Liver (tissue), 9 donors: ENCODE measurements around the gene HTR3E. TPM values are rescaled to one million over a fixed set of nuclear protein-coding genes. Genes with fewer than 3 reads are reported as not detected.

Experiments used
- DNase-seq: peaks from one replicate; pipeline ENCODE4 v3.0.0-alpha.2; 2017; ENCODE audit warnings: low spot score
- H3K27ac ChIP-seq, 2 donors: one replicate each; pipeline ENCODE4 v1.7.0; 2013; ENCODE audit warnings: inconsistent platforms in 2 of 2, low read length in 2 of 2, control low read depth in 1 of 2, low read depth in 1 of 2, mild to moderate bottlenecking in 1 of 2
- H3K27me3 ChIP-seq, 4 donors: one replicate each; pipeline versions ENCODE4 v1.6.1 to v1.7.0; 2013; ENCODE audit warnings: low read length in 3 of 4, inconsistent platforms in 1 of 4, mild to moderate bottlenecking in 1 of 4, moderate library complexity in 1 of 4; ENCODE audit not compliant: control insufficient read depth in 4 of 4, insufficient read depth in 4 of 4
- H3K36me3 ChIP-seq, 4 donors: one replicate each; pipeline versions ENCODE4 v1.6.1 to v1.7.0; 2013; ENCODE audit warnings: low read length in 3 of 4, mild to moderate bottlenecking in 3 of 4, low read depth in 1 of 4, moderate library complexity in 1 of 4; ENCODE audit not compliant: control insufficient read depth in 4 of 4, insufficient read depth in 3 of 4
- H3K4me1 ChIP-seq, 4 donors: one replicate each; pipeline versions ENCODE4 v1.6.1 to v1.7.0; 2013; ENCODE audit warnings: low read length in 3 of 4, mild to moderate bottlenecking in 3 of 4, moderate library complexity in 1 of 4; ENCODE audit not compliant: control insufficient read depth in 4 of 4, insufficient read depth in 4 of 4
- H3K4me3 ChIP-seq, 3 donors: one replicate each; pipeline versions ENCODE4 v1.6.1 to v1.7.0; 2013; ENCODE audit warnings: low read length in 3 of 3, control low read depth in 1 of 3, low read depth in 1 of 3, mild to moderate bottlenecking in 1 of 3
- H3K9ac ChIP-seq, 2 donors: one replicate each; pipeline ENCODE4 v1.7.0; 2013; ENCODE audit warnings: low read length in 2 of 2, mild to moderate bottlenecking in 2 of 2, moderate library complexity in 2 of 2, control low read depth in 1 of 2, low read depth in 1 of 2
- H3K9me3 ChIP-seq, 4 donors: one replicate each; pipeline versions ENCODE4 v1.6.1 to v1.7.0; 2013; ENCODE audit warnings: low read length in 3 of 4; ENCODE audit not compliant: control insufficient read depth in 4 of 4
- ATF3 ChIP-seq: IDR thresholded peaks from 2 replicates; pipeline ENCODE4 v1.6.1; 2016; ENCODE audit warnings: antibody characterized with exemption
- CTCF ChIP-seq: fragments of 150-350 bp; IDR thresholded peaks from 2 replicates; pipeline ENCODE4 v1.5.1; 2017; ENCODE audit warnings: improper control_type of control experiment, low read depth, low read length; ENCODE audit not compliant: missing input control
- EGR1 ChIP-seq, 2 donors: IDR thresholded peaks; 2 replicates each; pipeline ENCODE4 v1.6.1; 2016 to 2018; ENCODE audit warnings: antibody characterized with exemption in 2 of 2, low read depth in 2 of 2
- FOXA1 ChIP-seq: IDR thresholded peaks from 2 replicates; pipeline ENCODE4 v1.6.1; 2016; ENCODE audit warnings: antibody characterized with exemption
- FOXA2 ChIP-seq: IDR thresholded peaks from 2 replicates; pipeline ENCODE4 v1.6.1; 2016; ENCODE audit warnings: antibody characterized with exemption
- GABPA ChIP-seq, 2 donors: IDR thresholded peaks in 1 of 2; conservative IDR thresholded peaks in 1 of 2; 2 replicates each; pipeline ENCODE4 v1.6.1; 2016; ENCODE audit warnings: antibody characterized with exemption in 2 of 2, mild to moderate bottlenecking in 1 of 2, moderate library complexity in 1 of 2
- JUND ChIP-seq, 2 donors: IDR thresholded peaks; 2 replicates each; pipeline ENCODE4 v1.6.1; 2016; ENCODE audit warnings: antibody characterized with exemption in 2 of 2
- MAX ChIP-seq: IDR thresholded peaks from 2 replicates; pipeline ENCODE4 v1.6.1; 2016; ENCODE audit warnings: antibody characterized with exemption
- NR2F2 ChIP-seq: IDR thresholded peaks from 2 replicates; pipeline ENCODE4 v1.6.1; 2016; ENCODE audit warnings: antibody characterized with exemption
- RXRA ChIP-seq, 2 donors: IDR thresholded peaks; 2 replicates each; pipeline ENCODE4 v1.6.1; 2017 to 2018; ENCODE audit warnings: antibody characterized with exemption in 2 of 2, mild to moderate bottlenecking in 1 of 2
- SP1 ChIP-seq: IDR thresholded peaks from 2 replicates; pipeline ENCODE4 v1.6.1; 2018; ENCODE audit warnings: antibody characterized with exemption, mild to moderate bottlenecking
- TAF1 ChIP-seq: conservative IDR thresholded peaks from 2 replicates; pipeline ENCODE4 v1.6.1; 2016; ENCODE audit warnings: antibody characterized with exemption, mild to moderate bottlenecking
- YY1 ChIP-seq: IDR thresholded peaks from 2 replicates; pipeline ENCODE4 v1.6.1; 2016; ENCODE audit warnings: antibody characterized with exemption, mild to moderate bottlenecking
- ZBTB33 ChIP-seq: IDR thresholded peaks from 2 replicates; pipeline ENCODE4 v1.6.1; 2016; ENCODE audit warnings: antibody characterized with exemption
- WGBS: extraction: QIAGEN DNeasy Blood & Tissue Kit; methylation state at CpG from one replicate; pipeline ENCODE4 v1.1.7; 2013; 5-methylcytosine and 5-hydroxymethylcytosine counted together
- polyA plus RNA-seq, 2 donors: library from polyadenylated mRNA; stranded (reverse) in 1 of 2; unstranded in 1 of 2; fragments of 200-250 nt in 1 of 2; fragments of >200 nt in 1 of 2; fragmentation: Nextera tagmentation in 1 of 2; extraction: Ambion mirVana in 1 of 2; gene quantifications; one replicate each; pipeline versions ENCODE4 v1.2.1 to v1.2.3, GENCODE V29; 2013 to 2015
- total RNA-seq, 2 donors: library from RNA; depleted of rRNA; stranded (reverse); fragments of >200 nt; gene quantifications; one replicate each; pipeline ENCODE4 v1.2.3, GENCODE V29; 2014
- TF ChIP-seq, protein P1 (sequence below): IDR thresholded peaks from 2 replicates; pipeline ENCODE4 v1.6.1; 2016; ENCODE audit warnings: antibody characterized with exemption, mild to moderate bottlenecking
- donor health status: healthy.
- donor health status: healthy.
- donor health status: healthy.
- donor health status: healthy.
- donor health status: healthy.

Gene HTR3E
- total and polyA plus RNA-seq, 4 donors: not detected

DNA sequence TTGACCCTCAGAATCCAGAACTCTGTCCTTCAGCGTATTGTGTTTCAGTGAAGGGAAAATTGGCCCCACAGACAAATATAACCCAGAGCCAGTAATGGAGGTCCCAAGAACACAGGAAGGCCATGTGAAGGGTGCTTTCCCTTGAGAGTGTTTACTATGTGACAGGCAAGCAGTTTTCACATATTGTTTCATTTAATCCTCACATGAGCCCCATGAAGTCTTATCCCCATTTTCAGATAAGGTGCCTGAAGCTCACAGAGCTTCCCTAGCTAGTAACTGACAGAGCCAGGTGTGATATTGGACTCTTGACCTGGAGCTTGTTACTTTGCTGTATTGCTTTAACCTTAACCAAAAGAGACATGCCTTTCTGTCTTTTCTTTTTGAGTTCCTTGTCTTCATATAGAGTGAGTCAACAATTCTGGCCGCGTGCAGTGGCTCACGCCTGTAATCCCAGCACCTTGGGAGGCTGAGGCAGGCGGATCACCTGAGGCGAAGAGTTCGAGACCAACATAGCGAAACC, 48.9 kb downstream of the HTR3E start (continued):
- TF ChIP-seq CTCF (no peak), GABPA (IDR thresholded peaks at IDR 0.05 in 1 of 2, conservative IDR thresholded peaks at IDR 0.05 in 1 of 2) (no peak)

GRCh38 chr3:184148076-184148475, 51.2 kb downstream of the HTR3E start:
- Histone ChIP-seq H3K4me3 (no peak overlapping the region), H3K27ac (no peak overlapping the region), H3K9ac (no peak overlapping the region), H3K4me1 (peaks cover 0 to 16% (median 4%) of the 10 kb centered on the region in 4 donors), H3K36me3 (peaks cover 0 to 27% (median 21%) of the 10 kb centered on the region in 4 donors), H3K9me3 (no peaks in the 10 kb centered on the region), H3K27me3 (no peaks in the 10 kb centered on the region)
- DNase-seq: no peak
- 78% methylated on average over 3 of the region's 3 CpGs for WGBS
- TF ChIP-seq SP1: no peak
- TF ChIP-seq JUND (IDR thresholded peaks at IDR 0.05): no peak
- TF ChIP-seq MAX: no peak
- TF ChIP-seq RXRA (IDR thresholded peaks at IDR 0.05): no peak
- no peak for TF ChIP-seq TAF1
- no peak for TF ChIP-seq GABPA (IDR thresholded peaks at IDR 0.05 in 1 of 2, conservative IDR thresholded peaks at IDR 0.05 in 1 of 2)
- TF ChIP-seq ZBTB33: no peak
- TF ChIP-seq CTCF: no peak

GRCh38 chr3:184149123-184149522, 52.3 kb downstream of the HTR3E start:
- Histone ChIP-seq H3K27me3 (no peaks in the 10 kb centered on the region), H3K9me3 (no peaks in the 10 kb centered on the region), H3K4me1 (peaks cover 0 to 14% (median 2%) of the 10 kb centered on the region in 4 donors), H3K36me3 (peaks cover 0 to 17% (median 10%) of the 10 kb centered on the region in 4 donors), H3K9ac (no peak overlapping the region), H3K27ac (no peak overlapping the region), H3K4me3 (no peak overlapping the region)
- TF ChIP-seq NR2F2: no peak
- no peak for TF ChIP-seq FOXA1
- TF ChIP-seq SP1: no peak
- TF ChIP-seq EGR1 (IDR thresholded peaks at IDR 0.05; ENCODE audit: low read depth in 2 of 2): no peak
- TF ChIP-seq TAF1: no peak
- TF ChIP-seq RXRA (IDR thresholded peaks at IDR 0.05): no peak
- no peak for TF ChIP-seq YY1
- TF ChIP-seq ATF3: no peak
- TF ChIP-seq, protein P1, sequence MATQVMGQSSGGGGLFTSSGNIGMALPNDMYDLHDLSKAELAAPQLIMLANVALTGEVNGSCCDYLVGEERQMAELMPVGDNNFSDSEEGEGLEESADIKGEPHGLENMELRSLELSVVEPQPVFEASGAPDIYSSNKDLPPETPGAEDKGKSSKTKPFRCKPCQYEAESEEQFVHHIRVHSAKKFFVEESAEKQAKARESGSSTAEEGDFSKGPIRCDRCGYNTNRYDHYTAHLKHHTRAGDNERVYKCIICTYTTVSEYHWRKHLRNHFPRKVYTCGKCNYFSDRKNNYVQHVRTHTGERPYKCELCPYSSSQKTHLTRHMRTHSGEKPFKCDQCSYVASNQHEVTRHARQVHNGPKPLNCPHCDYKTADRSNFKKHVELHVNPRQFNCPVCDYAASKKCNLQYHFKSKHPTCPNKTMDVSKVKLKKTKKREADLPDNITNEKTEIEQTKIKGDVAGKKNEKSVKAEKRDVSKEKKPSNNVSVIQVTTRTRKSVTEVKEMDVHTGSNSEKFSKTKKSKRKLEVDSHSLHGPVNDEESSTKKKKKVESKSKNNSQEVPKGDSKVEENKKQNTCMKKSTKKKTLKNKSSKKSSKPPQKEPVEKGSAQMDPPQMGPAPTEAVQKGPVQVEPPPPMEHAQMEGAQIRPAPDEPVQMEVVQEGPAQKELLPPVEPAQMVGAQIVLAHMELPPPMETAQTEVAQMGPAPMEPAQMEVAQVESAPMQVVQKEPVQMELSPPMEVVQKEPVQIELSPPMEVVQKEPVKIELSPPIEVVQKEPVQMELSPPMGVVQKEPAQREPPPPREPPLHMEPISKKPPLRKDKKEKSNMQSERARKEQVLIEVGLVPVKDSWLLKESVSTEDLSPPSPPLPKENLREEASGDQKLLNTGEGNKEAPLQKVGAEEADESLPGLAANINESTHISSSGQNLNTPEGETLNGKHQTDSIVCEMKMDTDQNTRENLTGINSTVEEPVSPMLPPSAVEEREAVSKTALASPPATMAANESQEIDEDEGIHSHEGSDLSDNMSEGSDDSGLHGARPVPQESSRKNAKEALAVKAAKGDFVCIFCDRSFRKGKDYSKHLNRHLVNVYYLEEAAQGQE: no peak
- no peak for TF ChIP-seq FOXA2
- TF ChIP-seq GABPA (IDR thresholded peaks at IDR 0.05 in 1 of 2, conservative IDR thresholded peaks at IDR 0.05 in 1 of 2): no peak
- TF ChIP-seq JUND (IDR thresholded peaks at IDR 0.05): no peak
- 95% methylated on average over 6 of the region's 6 CpGs for WGBS
- no peak for DNase-seq
